Fibroblast of the aortic adventitia (primary cell): Measurements from ENCODE around the gene EPB41L4B. TPM values are rescaled to one million over a fixed set of nuclear protein-coding genes. Genes with fewer than 3 reads are reported as not detected.
"Not testable (repeated sequence)": the region's sequence is repeated elsewhere in the genome, so short reads cannot be mapped to it uniquely, and the experiment has no call there.

Experiments
- DNase-seq: peaks from one replicate; pipeline ENCODE4 v3.0.0-alpha.2; 2010; ENCODE audit warnings: low read depth
- H3K4me3 ChIP-seq: 2 replicates; pipeline ENCODE4 v1.5.1; 2011; ENCODE audit warnings: low read depth, mild to moderate bottlenecking, control low read depth, low read length, moderate library complexity
- CTCF ChIP-seq: IDR thresholded peaks from 2 replicates; pipeline ENCODE4 v1.5.1; 2011; ENCODE audit warnings: mild to moderate bottlenecking, low read length, control low read depth, inconsistent platforms; ENCODE audit not compliant: insufficient read depth
- small RNA-seq: library from RNA; depleted of rRNA; stranded (forward); fragments of <200 nt; gene quantifications from one replicate; pipeline ENCODE3, GENCODE V24; 2012
- total RNA-seq: library from RNA; depleted of rRNA; stranded (reverse); fragments of >200 nt; gene quantifications from 2 replicates; pipeline ENCODE4 v1.2.3, GENCODE V29; 2012; ENCODE audit warnings: low replicate concordance

The EPB41L4B gene
- total RNA-seq, 1 donor, result 1.8 TPM

GRCh38 chr9:109132567-109133021 is 188.3 kb downstream of the EPB41L4B start:
- DNase-seq, result no peak
- H3K4me3 ChIP-seq, result no peak overlapping the region
- TF ChIP-seq CTCF, result no peak

GRCh38 chr9:109129470-109130197 is 191.2 kb downstream of the EPB41L4B start:
- TF ChIP-seq CTCF, result no peak
- DNase-seq, result no peak
- H3K4me3 ChIP-seq, result no peak overlapping the region

GRCh38 chr9:109126671-109127070 is 194.2 kb downstream of the EPB41L4B start:
- not testable (repeated sequence) for DNase-seq, H3K4me3 ChIP-seq

- DNase-seq, result no peak
- H3K4me3 ChIP-seq, result no peak overlapping the region
- no peak for TF ChIP-seq CTCF
These were observed 196.7 kb downstream of the EPB41L4B start for GRCh38 chr9:109124121-109124520.

- DNase-seq, result no peak
- no peak for TF ChIP-seq CTCF
- no peak overlapping the region for H3K4me3 ChIP-seq
These were observed 197.9 kb downstream of the EPB41L4B start for GRCh38 chr9:109122726-109123621.

Small RNAs within 50 kb of the gene (small RNA-seq; reads per million reads assigned to genes)
- gene RF00019, result not detected
- not detected for gene RNU6-984P

Other genes starting within 250 kb of the EPB41L4B start
- 51.2 and 88.9 TPM in 2 replicates for gene TMEM245, start 201.1 kb downstream of the EPB41L4B start, total RNA-seq
- 0.08 and 0.18 TPM in 2 replicates for gene FRRS1L, start 153.8 kb downstream of the EPB41L4B start, total RNA-seq
- 0.99 and 2.0 TPM in 2 replicates for gene PTPN3, start 177.2 kb upstream of the EPB41L4B start, total RNA-seq